Ectodermal cell (in vitro differentiated cells): ENCODE data around the gene XXYLT1.

Source experiments
- H3K27ac ChIP-seq: 2 replicates; pipeline ENCODE4 v1.7.0; 2013; ENCODE audit warnings: mild to moderate bottlenecking, low read depth, low read length; ENCODE audit not compliant: insufficient read depth, poor library complexity, severe bottlenecking
- H3K27me3 ChIP-seq: 2 replicates; pipeline ENCODE4 v1.7.0; 2013; ENCODE audit warnings: mild to moderate bottlenecking, low read length; ENCODE audit not compliant: insufficient read depth, control insufficient read depth, poor library complexity, severe bottlenecking
- H3K36me3 ChIP-seq: one replicate; pipeline ENCODE4 v1.7.0; 2013; ENCODE audit warnings: low read length; ENCODE audit not compliant: control insufficient read depth, insufficient read depth
- H3K4me1 ChIP-seq: one replicate; pipeline ENCODE4 v1.7.0; 2013; ENCODE audit warnings: low read length; ENCODE audit not compliant: control insufficient read depth, insufficient read depth
- H3K4me3 ChIP-seq: 2 replicates; pipeline ENCODE4 v1.7.0; 2013; ENCODE audit warnings: low read depth, low read length, control low read depth; ENCODE audit not compliant: insufficient read depth
- H3K9me3 ChIP-seq: 2 replicates; pipeline ENCODE4 v1.7.0; 2013; ENCODE audit warnings: mild to moderate bottlenecking, low read length, moderate library complexity; ENCODE audit not compliant: control insufficient read depth
- WGBS, 2 experiments: methylation state at CpG; one replicate each; pipeline ENCODE4 v1.1.7; 2013; ENCODE audit warnings: missing lambda C conversion rate in 2 of 2; 5-methylcytosine and 5-hydroxymethylcytosine counted together

Gene XXYLT1

GRCh38 chr3:195258449-195259153 is 12.4 kb downstream of the XXYLT1 start:
- Histone ChIP-seq H3K4me1 (peaks cover 30% of the 10 kb centered on the region), H3K9me3 (no peaks in the 10 kb centered on the region), H3K27me3 (no peaks in the 10 kb centered on the region), H3K4me3 (no peak overlapping the region), H3K36me3 (no peaks in the 10 kb centered on the region), H3K27ac (no peak overlapping the region)
- 82 to 85% methylated on average over 14 of the region's 14 CpGs for WGBS, 2 experiments

GRCh38 chr3:195257454-195258448 is 13.2 kb downstream of the XXYLT1 start:
- WGBS, 2 experiments, result 90 to 92% methylated on average over 16 of the region's 16 CpGs
- H3K4me3 ChIP-seq, result no peak overlapping the region
- no peaks in the 10 kb centered on the region for H3K36me3 ChIP-seq
- no peak overlapping the region for H3K27ac ChIP-seq
- peaks cover 34% of the 10 kb centered on the region for H3K4me1 ChIP-seq
- H3K9me3 ChIP-seq, result no peaks in the 10 kb centered on the region
- H3K27me3 ChIP-seq, result no peaks in the 10 kb centered on the region

- no peaks in the 10 kb centered on the region for H3K36me3 ChIP-seq
- no peaks in the 10 kb centered on the region for H3K27me3 ChIP-seq
- peaks cover 37% of the 10 kb centered on the region for H3K4me1 ChIP-seq
- H3K4me3 ChIP-seq, result no peak overlapping the region
- H3K9me3 ChIP-seq, result no peaks in the 10 kb centered on the region
- H3K27ac ChIP-seq, result no peak overlapping the region
- 94 to 95% methylated on average over 19 of the region's 19 CpGs for WGBS, 2 experiments
These were observed 14.1 kb downstream of the XXYLT1 start for GRCh38 chr3:195256639-195257453.

DNA sequence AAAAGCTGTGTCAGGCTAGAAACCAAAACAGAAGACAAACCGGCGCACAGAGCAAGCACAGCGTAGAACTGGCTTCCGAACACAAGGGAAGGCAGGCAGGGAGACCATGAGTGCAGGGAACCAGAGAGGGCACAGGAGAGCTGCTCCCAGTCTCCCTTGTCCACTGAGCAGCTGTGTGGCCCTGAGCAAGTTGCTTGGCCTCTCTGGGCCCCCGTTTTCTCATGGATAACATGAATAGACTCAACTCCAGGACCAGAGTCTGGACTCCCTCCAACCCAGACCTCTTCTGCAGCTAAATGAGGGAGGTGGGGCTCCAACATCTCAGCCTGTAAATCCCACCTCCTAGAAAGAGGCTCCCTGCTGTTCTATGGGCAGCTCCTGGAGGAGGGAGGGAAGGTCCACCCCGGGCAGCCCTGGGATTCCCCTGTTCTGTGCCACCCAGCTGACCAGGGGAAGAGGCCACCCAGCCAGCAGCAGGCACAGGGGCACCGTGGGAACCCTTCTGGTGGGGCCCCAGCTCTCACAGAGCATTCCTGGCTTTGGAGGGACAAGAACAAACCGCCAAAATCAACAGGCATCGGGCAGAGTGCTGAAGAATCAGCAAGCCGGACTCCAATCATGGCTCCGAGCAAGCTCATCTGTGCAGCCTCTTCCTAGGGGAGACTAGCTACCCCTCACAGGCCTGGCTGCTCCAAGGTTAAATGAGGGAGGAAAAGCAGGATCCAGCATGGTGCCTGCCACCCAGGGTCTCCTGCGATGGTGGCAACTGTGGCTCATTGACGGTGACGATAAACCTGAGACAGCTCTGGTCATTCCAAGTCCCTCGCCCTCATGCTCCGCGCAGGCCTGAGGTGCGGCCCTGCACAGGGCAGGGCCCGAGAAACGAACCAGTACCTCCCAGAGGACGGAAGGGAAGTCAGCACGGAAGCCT is 15.1 kb downstream of the XXYLT1 start:
- Histone ChIP-seq H3K4me1 (peaks cover 47% of the 10 kb centered on the region), H3K4me3 (no peak overlapping the region), H3K9me3 (no peaks in the 10 kb centered on the region), H3K27me3 (no peaks in the 10 kb centered on the region), H3K27ac (no peak overlapping the region), H3K36me3 (no peaks in the 10 kb centered on the region)
- whole genome bisulfite sequencing, 2 experiments, result 84 to 85% methylated on average over 22 of the region's 22 CpGs

- Histone ChIP-seq H3K4me1 (peaks cover 47% of the 10 kb centered on the region), H3K4me3 (no peak overlapping the region), H3K27me3 (no peaks in the 10 kb centered on the region), H3K36me3 (no peaks in the 10 kb centered on the region), H3K27ac (no peak overlapping the region), H3K9me3 (no peaks in the 10 kb centered on the region)
- 65 to 67% methylated on average over 13 of the region's 13 CpGs for WGBS, 2 experiments
These were observed 15.8 kb downstream of the XXYLT1 start for GRCh38 chr3:195255176-195255500.

DNA sequence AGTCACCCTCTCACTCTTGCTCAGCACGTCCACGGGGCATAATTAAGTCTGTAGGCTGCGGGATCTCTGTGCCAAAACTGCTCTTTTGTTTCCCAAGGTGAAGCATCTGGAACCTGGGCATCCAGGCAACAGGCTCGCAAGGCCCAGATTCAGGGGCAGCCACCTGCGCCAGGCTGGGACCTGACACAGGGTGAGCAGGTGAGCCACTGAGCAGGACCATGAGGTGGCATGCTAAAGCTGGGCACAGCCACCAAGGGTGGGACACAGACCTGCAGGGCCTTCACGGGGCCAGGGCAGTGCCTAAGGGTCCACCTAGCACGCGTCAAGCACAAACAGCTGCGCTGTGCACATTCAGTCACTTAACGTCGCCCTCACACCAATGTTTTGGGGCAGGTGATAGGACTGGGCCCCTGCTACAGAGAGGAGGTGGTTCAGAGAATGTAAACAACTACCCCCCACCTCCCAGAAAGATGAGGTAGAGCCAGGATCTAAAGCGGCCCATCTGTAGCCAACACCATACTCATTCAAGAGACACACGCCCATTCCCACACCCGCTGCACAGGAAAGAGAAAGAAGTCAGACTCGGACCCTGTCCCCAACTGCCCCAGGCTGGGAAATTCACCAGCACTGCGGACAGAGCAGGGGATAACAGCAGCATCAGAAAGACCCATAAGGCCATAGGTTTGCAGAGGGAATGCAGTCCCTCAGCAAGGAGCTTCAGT is 16.3 kb downstream of the XXYLT1 start:
- peaks cover 46% of the 10 kb centered on the region for H3K4me1 ChIP-seq
- no peaks in the 10 kb centered on the region for H3K27me3 ChIP-seq
- no peak overlapping the region for H3K27ac ChIP-seq
- no peaks in the 10 kb centered on the region for H3K36me3 ChIP-seq
- H3K9me3 ChIP-seq, result no peaks in the 10 kb centered on the region
- no peak overlapping the region for H3K4me3 ChIP-seq
- 81 to 86% methylated on average over 16 of the region's 16 CpGs for WGBS, 2 experiments

DNA sequence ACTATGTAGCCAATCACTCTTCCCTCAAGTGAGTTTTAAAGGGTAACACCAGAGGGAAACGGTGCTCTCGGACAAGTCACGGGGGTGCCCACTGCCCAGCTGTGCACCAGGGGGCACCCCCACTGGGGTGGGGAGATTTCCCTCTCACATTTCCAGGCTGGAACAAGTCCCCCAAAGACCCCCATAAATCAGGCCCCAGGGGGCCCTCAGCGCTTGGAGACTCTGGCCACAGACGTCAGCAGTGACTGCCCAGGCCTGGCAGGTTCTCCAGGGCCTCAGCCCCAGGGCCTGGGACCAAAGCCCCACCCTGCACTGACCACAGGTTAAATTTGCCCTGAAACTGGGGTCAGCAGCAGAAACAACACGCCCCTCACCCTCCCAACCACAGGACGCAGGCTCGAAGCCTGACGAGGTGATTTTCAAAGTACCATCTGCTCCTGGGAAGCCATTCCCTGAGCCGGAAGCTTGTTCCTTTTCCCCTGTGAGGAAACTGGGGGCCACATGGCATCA is 17.0 kb downstream of the XXYLT1 start:
- WGBS, 2 experiments, result 71 to 73% methylated on average over 10 of the region's 10 CpGs
- Histone ChIP-seq H3K4me3 (no peak overlapping the region), H3K27ac (no peak overlapping the region), H3K4me1 (peaks cover 40% of the 10 kb centered on the region), H3K9me3 (no peaks in the 10 kb centered on the region), H3K27me3 (no peaks in the 10 kb centered on the region), H3K36me3 (no peaks in the 10 kb centered on the region)

- WGBS, 2 experiments, result 80 to 82% methylated on average over 14 of the region's 14 CpGs
- Histone ChIP-seq H3K27me3 (no peaks in the 10 kb centered on the region), H3K4me1 (peaks cover 43% of the 10 kb centered on the region), H3K9me3 (no peaks in the 10 kb centered on the region), H3K4me3 (no peak overlapping the region), H3K27ac (no peak overlapping the region), H3K36me3 (no peaks in the 10 kb centered on the region)
These were observed 19.5 kb downstream of the XXYLT1 start for GRCh38 chr3:195251336-195252065.
